Retinal pigment epithelial cell (primary cell): ENCODE measurements around the gene CAPZA1.

ENCODE experiments used
- DNase-seq: peaks from one replicate; pipeline ENCODE4 v3.0.0-alpha.2; 2010; ENCODE audit warnings: low read depth
- H3K4me3 ChIP-seq: 2 replicates; pipeline ENCODE4 v1.5.1; 2011; ENCODE audit warnings: mild to moderate bottlenecking, low read length, control low read depth, moderate library complexity
- CTCF ChIP-seq: conservative IDR thresholded peaks from 2 replicates; pipeline ENCODE4 v1.5.1; 2011; ENCODE audit warnings: low read depth, low read length, control low read depth, inconsistent platforms

CAPZA1 gene

GRCh38 chr1:112626887-112627286, 7.3 kb downstream of the CAPZA1 start:
- no peak overlapping the region for H3K4me3 ChIP-seq
- no peak for TF ChIP-seq CTCF
- no peak for DNase-seq

- no peak overlapping the region for H3K4me3 ChIP-seq
- TF ChIP-seq CTCF, result no peak
- DNase-seq, result no peak
Measured at GRCh38 chr1:112628516-112628915, 8.9 kb downstream of the CAPZA1 start.

GRCh38 chr1:112629256-112629655, 9.6 kb downstream of the CAPZA1 start:
- TF ChIP-seq CTCF, result no peak
- no peak overlapping the region for H3K4me3 ChIP-seq
- DNase-seq, result no peak

GRCh38 chr1:112633628-112634027, 14.0 kb downstream of the CAPZA1 start:
- TF ChIP-seq CTCF, result no peak
- DNase-seq, result no peak
- no peak overlapping the region for H3K4me3 ChIP-seq

GRCh38 chr1:112634367-112634766, 14.7 kb downstream of the CAPZA1 start:
- H3K4me3 ChIP-seq, result no peak overlapping the region
- DNase-seq, result no peak
- no peak for TF ChIP-seq CTCF

- DNase-seq, result no peak
- H3K4me3 ChIP-seq, result no peak overlapping the region
- no peak for TF ChIP-seq CTCF
Measured at GRCh38 chr1:112636056-112636455, 16.4 kb downstream of the CAPZA1 start.

- no peak for DNase-seq
- no peak for TF ChIP-seq CTCF
- no peak overlapping the region for H3K4me3 ChIP-seq
Measured at GRCh38 chr1:112636597-112637253, 17.1 kb downstream of the CAPZA1 start.
